HG02981 (cell line): ENCODE measurements around the gene PEA15.

Experiments used
- ATAC-seq: cut with Tn5 transposase; IDR thresholded peaks from one replicate; pipeline ENCODE4 v1.9.1; 2021; ENCODE audit warnings: mild to moderate bottlenecking, moderate library complexity; ENCODE audit not compliant: unreplicated experiment

PEA15 gene, protein sequence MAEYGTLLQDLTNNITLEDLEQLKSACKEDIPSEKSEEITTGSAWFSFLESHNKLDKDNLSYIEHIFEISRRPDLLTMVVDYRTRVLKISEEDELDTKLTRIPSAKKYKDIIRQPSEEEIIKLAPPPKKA

DNA sequence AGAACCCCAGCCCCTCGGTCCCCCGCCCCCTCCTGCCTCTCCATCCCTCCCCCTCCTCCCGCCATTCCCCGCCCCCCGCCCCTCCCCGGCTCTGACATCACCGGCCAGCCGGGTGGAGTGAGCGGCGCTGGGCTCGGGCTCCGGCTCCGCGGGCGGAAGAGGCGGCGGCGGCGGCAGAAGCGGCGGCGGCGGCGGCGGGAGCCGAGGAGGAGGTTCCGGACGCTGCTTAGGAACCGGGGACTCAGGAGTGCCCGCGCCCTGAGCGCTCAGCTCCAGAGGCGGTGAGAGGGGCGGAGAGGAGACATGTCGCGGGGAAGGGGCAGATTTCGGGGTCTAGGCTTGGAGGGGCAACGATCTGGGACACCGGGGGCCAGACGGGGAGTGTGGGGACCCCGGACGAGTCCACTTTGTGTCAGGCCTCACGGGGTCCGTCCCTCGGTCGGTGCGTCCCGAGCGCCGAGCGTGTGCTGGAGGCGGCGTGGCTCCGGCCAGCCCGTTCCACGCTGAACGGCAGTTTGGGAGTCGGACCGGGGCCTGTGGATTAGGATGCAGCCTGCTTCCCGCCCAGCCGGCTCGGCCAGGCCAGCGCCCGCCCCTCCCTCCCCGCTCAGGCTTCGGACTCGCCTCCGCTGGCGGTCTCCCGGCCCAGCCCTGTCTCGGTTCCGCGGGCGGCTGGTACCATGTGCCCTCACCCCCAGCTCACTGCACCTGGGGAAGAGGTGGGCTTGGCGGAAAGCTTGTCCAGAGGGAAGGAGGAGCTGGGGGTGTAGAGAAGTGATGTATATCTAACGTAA lies at the start of gene PEA15:
Gene PEA15 (plus strand): TSS at position 143 of the 794 bp plus-strand sequence. CDS start 6,161 bp downstream, outside the sequence.
- peak; percentile 46 for ATAC-seq

DNA sequence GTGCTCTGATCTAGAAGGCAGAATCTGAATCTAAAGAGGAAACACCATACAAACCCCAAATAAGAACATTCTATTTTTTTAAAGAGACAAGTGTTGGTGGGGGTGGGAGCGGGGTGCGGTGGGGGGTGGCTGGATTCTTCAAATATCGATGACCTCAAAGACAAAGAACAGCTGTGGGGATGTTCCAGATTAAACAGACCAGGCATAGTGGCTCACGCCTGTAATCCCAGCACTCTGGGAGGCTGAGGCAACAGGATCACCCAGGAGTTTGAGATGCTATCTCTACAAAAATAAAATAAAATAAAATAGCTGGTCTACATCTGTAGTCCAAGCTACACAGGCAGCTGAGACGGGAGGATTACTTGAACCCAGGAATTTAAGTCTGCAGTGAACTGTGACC lies 48.8 kb upstream of the PEA15 start:
- ATAC-seq, result no peak

DNA sequence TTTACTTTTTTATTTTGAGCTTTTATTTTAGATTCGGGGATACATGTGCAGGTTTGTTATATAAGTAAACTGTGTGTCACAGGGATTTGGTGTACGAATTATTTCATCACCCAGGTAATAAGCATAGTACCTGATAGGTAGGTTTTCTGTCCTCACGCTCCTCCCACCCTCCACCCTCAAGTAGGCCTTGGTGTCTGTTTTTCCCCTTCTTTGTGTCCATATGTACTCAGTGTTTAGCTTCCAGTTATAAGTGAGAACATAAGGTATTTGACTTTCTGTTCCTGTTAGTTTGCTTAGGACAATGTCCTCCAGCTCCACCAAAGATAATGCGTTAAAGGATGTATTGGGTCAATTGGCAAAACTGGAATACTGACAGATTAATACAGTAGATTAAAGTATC lies 48.0 kb upstream of the PEA15 start:
- ATAC-seq, result no peak

DNA sequence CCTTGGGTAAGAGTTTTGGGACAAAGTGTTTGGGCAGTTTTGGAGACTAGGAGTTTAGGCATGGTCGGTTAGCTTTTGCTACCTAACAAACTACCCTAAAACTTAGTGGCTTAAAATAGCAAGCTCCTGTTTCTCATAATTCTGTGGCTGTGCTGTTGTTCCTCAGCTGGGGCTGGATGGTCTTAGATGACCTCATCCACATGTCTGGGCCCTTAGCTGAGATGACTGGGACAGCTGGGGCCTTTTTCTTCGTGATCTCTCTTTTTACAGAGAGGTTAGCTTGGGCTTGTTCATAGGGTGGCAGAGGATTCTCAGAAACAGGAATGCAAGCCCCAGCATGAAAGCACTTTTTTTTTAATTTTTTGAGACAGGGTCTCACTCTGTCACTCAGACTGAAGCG lies 47.2 kb upstream of the PEA15 start:
- ATAC-seq, result no peak

DNA sequence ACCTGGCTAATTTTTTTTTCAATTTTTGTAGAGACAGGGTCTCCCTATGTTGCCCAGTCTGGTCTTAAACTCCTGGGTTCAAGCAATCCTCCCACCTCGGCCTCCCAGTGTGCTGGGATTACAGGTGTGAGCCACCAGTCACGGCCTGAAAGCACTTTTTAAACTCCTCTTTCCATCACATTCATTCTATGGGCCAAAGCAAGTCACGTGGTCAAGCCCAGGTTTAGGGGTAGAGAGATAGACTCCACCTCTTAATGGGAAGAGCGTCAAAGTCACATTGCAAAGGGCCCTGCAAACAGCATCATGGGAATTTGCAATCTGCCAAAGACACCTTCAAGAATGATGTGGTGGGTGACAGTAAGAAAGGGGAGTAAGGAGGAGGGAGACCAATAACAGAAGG lies 46.6 kb upstream of the PEA15 start:
- ATAC-seq, result no peak

DNA sequence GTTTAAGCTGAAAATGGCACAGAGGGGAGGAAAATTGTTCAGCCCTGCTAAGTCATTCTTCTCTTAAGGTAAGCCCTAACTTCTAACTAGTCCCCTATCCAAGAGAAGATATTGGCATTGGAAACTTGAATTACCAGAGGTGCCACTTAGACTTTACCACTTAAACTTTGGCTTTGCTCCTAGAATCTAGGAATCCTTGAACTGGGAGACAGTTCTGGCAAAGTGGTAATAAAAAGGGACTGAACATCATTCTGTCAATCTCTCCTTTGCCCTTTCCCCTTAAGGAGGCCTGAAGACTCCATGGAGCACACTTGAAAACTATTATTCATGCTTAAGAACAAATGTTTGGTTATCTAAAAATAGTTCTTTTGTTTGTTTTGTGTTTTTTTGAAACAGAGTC lies 45.3 kb upstream of the PEA15 start:
- ATAC-seq, result no peak

DNA sequence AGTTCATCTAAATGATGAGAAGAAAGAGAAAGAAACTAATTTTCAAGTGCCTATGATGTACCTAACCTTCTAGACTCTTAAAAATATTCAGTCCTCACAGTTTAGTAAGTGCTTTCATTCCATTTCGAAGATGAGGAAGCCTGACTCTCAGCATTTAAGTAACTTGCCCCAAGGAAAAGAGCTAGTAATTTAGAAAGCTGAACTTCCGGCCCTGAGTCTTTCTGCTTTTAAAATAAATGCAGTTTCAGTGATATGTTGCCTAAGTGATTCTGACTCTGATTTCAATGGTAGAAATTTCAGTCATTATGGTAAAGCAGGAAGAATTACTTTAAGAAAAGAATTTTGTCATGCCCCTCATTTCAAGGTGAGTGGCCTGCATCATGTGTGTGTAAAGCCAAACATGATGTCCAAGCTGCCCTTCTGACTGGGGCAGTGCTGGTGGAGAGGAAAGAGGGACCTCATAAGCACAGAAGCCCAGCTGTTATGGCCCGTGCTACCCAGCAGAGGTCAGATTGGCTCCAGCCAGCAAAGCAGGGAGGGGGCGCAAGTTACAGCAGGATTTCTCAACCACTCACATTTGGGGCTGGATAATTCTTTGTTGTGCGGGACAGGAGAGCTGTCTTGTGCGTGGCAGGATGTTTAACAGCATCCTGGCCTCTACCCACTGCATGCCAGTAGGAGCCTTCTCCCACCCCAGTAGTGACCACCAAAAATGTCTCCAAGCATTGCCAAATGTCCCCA lies 43.0 kb upstream of the PEA15 start:
- ATAC-seq, result no peak

DNA sequence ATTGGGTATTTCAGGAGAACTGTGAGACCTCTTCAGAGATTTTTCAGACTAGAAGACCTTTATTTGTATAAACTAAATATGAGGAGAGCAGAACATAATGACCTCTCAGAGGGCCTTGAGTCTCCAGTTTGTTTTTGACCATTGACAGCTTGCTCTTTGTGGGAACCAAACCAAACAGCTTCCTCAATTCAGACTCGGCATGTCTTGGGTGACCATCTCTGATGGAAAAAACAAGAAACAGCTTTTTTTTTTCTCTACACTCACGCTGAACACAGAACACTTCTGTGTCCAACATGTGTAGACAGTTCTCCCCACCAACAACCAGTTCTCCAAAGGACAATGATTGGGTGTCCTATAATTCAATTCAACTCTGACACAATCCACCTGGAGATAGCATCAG lies 42.3 kb upstream of the PEA15 start:
- no peak for ATAC-seq

DNA sequence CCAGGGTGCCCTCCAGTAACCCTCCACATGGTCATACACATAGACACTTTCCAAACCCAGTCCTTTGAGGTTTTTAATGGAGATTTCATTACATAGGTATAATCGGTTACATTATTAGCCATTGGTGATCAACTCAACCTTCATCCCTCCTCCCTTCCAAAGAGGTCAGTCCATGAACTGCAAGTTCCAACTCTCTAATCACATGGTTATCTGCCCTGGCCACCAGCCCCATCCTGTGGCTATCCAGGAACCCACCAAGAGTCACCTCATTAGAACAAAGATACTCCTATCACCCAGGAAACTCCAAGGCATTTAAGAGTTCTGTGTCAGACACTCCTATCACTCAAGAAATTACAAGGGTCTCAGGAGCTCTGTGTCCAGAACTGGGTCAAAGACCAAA lies 41.6 kb upstream of the PEA15 start:
- no peak for ATAC-seq

DNA sequence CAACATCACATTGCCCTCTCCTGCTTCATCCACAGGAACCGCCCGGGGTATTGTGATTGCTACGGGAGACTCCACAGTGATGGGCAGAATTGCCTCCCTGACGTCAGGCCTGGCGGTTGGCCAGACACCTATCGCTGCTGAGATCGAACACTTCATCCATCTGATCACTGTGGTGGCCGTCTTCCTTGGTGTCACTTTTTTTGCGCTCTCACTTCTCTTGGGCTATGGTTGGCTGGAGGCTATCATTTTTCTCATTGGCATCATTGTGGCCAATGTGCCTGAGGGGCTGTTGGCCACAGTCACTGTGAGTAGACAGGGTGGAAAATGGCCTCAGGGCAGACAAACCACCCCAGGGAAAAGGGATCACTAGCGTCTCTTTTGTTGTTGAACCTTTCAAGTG lies 41.1 kb upstream of the PEA15 start:
- no peak for ATAC-seq

DNA sequence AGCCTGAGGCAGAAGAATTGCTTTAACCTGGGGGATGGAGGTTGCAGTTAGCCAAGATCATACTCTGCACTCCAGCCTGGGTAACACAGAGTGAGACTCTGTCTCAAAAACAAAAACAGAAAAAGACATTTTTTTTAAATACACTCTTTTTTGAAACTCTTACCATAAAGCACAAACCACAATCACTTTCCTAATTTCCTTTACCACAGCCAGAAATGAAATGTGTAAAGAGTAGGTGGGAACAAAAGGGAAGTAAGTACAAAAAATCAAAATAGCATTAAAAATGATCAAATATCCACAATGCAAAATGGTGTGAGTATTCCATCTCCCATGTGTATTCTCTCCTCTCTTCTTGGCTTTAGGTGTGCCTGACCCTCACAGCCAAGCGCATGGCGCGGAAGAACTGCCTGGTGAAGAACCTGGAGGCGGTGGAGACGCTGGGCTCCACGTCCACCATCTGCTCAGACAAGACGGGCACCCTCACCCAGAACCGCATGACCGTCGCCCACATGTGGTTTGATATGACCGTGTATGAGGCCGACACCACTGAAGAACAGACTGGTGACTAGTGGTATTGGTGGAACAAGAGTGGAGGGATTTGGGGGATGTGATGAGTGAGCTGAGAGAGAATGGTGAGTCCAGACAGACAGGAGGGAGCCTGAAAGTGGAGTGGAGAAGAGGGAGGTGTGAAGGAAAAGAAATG lies 38.9 kb upstream of the PEA15 start:
- ATAC-seq, result no peak

DNA sequence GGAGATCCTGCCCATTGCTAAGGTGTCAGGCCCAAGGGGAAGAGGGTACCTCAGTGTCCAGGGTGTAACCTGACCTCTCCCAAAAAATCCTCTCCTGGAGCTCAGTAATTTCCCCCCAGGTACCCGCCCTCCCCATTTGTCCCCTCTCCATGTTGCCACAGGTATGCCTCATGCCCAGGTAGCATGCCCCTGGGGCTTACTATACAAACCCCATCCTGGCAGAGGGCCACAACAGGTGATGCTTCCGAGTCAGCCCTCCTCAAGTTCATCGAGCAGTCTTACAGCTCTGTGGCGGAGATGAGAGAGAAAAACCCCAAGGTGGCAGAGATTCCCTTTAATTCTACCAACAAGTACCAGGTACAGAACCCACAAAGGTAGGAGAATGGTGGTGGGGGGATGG lies 38.1 kb upstream of the PEA15 start:
- ATAC-seq, result no peak

DNA sequence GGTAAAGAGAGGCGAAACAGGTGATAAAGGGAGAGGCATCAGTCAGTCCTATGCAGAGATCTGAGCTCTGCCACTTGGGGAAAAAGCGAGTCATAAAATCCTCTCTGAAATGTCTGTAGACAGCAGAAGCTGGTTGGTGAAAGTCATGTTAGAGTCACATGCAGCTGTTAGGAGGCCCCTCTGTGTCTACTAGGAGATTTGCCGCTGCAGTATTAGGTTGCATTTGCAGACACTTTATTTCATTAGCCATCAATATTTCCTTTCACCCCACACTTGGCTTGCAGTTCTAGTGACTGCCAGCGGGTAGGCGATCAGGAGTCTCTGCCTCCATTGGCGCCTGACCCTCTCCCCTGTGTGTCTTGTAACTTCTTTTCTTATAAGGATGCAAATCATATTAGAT lies 37.6 kb upstream of the PEA15 start:
- no peak for ATAC-seq

DNA sequence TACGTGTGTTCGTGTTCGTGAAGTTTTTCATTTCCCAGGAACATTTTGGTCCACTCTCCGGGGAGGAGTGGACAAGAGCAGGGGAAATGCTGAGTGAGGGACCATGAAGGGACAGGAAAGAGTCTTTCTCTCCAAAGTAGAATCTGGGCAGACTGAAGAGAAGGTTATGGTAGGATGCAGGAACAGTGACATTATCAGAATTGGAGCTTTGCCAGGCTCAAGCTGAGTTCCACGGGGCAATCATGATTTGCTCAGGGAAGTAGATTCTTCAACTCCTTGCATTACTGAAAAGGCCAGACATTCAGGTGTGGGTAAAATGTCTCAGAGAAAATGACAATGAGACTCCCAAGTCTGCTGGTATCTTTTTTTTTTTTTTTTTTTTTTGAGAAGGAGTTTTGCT lies 37.2 kb upstream of the PEA15 start:
- ATAC-seq, result no peak

DNA sequence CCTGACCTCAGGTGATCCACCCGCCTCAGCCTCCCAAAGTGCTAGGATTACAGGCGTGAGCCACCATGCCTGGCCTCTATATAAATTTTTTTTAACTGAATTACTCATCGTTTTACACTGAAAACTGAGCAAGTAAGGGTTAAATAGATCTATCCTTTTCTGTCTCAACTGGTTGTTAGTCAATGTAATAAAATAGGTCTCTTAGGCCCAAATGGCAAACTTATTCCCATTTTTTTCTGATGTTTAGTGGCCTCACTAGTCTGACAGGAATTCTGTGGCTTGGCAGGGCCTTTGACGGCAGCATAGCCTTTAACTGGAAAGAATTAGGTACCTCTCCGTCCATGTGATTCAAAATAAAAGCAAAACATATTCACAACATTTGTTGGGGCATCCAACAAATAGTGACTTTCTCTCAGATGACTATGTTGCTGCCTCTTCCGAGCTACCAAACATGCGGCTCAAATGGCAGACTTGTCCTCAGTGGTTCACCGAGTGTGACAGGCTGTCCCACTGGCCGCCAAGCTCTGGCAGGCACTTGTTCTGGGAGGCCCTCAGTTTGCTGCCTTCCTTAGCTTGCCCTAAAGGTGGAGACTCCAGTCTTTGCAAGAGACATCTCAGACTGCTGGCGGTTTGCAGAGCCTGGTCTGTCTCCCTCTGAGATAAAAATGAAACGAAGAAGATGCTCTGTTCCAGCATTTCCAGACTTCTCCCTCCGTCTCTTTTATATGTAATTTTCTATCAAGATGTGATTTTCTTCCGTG lies 36.4 kb upstream of the PEA15 start:
- ATAC-seq, result no peak

DNA sequence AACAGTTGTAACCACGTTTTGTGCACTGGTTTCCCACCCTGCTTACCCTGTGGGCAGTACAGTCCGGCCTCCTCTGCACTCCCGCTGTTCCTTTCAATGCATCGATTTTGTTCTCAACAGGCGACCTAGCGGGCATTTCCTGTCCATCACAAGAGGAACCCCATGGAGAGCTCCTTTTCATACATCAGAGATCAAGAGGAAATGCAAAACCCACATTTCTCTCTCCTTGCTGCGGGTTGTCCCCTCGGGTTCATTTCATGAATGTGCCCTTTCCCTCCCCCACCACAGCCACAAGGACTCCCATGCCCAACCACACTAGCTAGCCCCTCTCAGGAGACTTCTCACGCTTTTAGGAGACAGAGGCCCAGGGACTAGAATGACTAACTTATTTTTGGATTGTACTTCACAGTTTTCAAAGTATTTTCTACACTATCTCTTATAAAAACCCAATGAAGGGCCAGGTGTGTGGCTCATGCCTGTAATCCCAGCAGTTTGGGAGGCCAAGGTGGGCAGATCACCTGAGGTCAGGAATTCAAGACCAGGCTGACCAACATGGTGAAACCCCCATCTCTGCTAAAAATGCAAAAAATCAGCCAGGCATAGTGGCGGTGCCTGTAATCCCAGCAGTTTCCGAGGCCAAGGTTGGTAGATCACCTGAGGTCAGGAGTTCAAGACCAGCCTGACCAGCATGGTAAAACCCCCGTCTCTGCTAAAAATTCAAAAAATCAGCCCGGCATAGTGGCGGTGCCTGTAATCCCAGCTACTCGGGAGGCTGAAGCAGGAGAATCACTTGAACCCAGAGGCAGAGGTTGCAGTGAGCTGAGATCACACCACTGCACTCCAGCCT lies 35.4 kb upstream of the PEA15 start:
- peak; percentile 79 for ATAC-seq

DNA sequence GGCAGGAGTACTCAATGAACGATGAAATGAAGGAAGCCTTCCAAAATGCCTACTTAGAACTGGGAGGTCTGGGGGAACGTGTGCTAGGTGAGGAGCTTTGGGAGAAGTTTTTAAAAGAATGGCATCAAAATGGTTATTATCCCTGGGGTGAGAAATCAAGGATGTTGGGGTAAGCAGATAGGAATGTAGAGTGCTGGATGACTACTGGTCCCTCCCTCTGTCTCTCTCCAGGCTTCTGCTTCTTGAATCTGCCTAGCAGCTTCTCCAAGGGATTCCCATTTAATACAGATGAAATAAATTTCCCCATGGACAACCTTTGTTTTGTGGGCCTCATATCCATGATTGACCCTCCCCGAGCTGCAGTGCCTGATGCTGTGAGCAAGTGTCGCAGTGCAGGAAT lies 33.8 kb upstream of the PEA15 start:
- no peak for ATAC-seq

DNA sequence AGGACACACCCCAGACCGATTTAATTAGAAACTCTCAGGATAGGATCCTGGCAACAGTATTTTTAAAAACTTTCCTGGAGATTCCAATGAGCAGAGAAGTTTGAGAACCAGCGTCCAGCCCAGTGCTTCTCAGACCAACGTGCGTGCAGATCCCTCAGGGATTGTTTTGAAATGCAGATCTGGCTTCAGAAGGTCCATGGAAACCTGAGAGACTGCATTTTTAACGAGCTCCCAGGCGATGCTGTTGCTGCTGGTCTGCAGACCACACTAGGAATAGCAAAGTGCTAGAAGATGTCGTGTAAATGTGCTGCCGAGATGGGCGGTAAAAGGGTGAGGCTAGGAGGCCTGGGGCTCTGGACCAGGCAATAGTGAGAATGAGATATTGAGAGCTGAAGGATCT lies 33.2 kb upstream of the PEA15 start:
- ATAC-seq, result no peak

DNA sequence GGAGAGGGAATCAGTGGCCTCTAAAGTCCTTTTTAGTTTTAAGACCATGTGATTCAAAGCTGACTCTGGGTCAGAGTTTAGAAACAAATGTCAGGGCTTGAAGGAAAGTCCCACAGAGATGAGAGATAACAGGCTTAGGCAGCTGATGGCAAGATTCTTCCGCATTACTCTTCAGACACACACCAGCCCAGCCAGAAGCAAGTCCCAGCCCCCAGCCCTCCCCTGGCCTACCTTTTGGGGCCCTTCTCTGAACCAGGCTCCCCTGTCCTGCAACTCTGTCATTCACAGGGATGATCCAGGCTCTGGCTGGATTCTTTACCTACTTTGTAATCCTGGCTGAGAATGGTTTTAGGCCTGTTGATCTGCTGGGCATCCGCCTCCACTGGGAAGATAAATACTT lies 28.0 kb upstream of the PEA15 start:
- no peak for ATAC-seq

DNA sequence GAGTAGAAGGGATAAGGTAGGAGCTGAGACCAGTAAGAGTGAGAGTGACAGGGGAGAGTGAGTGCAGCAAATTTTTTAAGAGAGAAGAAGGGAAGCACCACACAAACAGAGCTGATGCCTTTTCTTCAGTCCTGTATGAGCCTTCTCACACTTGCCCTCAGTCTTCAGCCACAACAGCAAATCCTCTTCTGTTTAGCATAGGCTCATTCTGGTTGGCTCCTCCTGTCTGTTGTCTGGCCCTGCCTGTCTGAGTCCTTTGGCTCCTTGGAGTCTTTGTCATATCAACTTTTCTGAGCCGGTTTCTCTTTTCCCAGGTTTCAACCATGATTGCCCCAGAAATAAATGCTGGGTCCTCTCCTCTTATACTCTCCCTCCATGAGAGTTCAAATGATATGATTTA lies 27.5 kb upstream of the PEA15 start:
- no peak for ATAC-seq
